NCI-H1417 treated with DMSO at 0.1 percent for 48 hours (cell line): ENCODE measurements around the gene RUNX3.

Experiments
- DNase-seq: peaks from one replicate; lab custom pipeline; 2025; lab: John Stamatoyannopoulos, UW

RUNX3 gene

GRCh38 chr1:24861821-24862727, 68.0 kb downstream of the RUNX3 start:
- DNase-seq, result no peak

GRCh38 chr1:24860841-24861240, 69.2 kb downstream of the RUNX3 start:
- no peak for DNase-seq

- no peak for DNase-seq
Measured at GRCh38 chr1:24859063-24860010, 70.7 kb downstream of the RUNX3 start.

GRCh38 chr1:24858277-24858676, 71.8 kb downstream of the RUNX3 start:
- no peak for DNase-seq

GRCh38 chr1:24857507-24858133, 72.5 kb downstream of the RUNX3 start:
- DNase-seq, result no peak

GRCh38 chr1:24856787-24857506, 73.1 kb downstream of the RUNX3 start:
- DNase-seq, result no peak

- DNase-seq, result no peak
Measured at GRCh38 chr1:24855474-24855873, 74.6 kb downstream of the RUNX3 start.

GRCh38 chr1:24853649-24854048, 76.4 kb downstream of the RUNX3 start:
- no peak for DNase-seq

- no peak for DNase-seq
Measured at GRCh38 chr1:24850328-24850920, 79.7 kb downstream of the RUNX3 start.

- no peak for DNase-seq
Measured at GRCh38 chr1:24849672-24850295, 80.3 kb downstream of the RUNX3 start.
